Kidney (tissue), 14 donors: ENCODE measurements around the gene NTF3. TPM values are rescaled to one million over a fixed set of nuclear protein-coding genes. Genes with fewer than 3 reads are reported as not detected.

ENCODE experiments used
- DNase-seq, 5 donors: peaks; one replicate each; pipeline ENCODE4 v3.0.0-alpha.2; 2013 to 2020
- FAIRE-seq: peaks from 2 replicates; lab custom pipeline; 2012; peaks lifted over from hg19 to GRCh38; lab: Jason Lieb, UNC
- H3K27ac ChIP-seq, 2 donors: one replicate each; pipeline ENCODE4 v1.7.0; 2013; ENCODE audit warnings: low read depth in 2 of 2, low read length in 2 of 2, inconsistent platforms in 1 of 2
- H3K27me3 ChIP-seq: one replicate; pipeline ENCODE4 v1.7.1; 2013; ENCODE audit warnings: low read length, inconsistent platforms; ENCODE audit not compliant: control insufficient read depth, insufficient read depth
- H3K36me3 ChIP-seq, 3 donors: one replicate each; pipeline versions ENCODE4 v1.7.0 to v1.7.1; 2013; ENCODE audit warnings: low read length in 3 of 3, control low read depth in 1 of 3, inconsistent platforms in 1 of 3; ENCODE audit not compliant: insufficient read depth in 3 of 3, control insufficient read depth in 2 of 3
- H3K4me1 ChIP-seq, 3 donors: one replicate each; pipeline versions ENCODE4 v1.7.0 to v1.7.1; 2013; ENCODE audit warnings: low read length in 3 of 3, inconsistent platforms in 1 of 3, low read depth in 1 of 3; ENCODE audit not compliant: control insufficient read depth in 2 of 3, insufficient read depth in 2 of 3
- H3K4me3 ChIP-seq, 3 donors: one replicate each; pipeline versions ENCODE4 v1.7.0 to v1.8.1; 2013; ENCODE audit warnings: low read length in 3 of 3, control low read depth in 1 of 3, inconsistent platforms in 1 of 3
- H3K9ac ChIP-seq, 3 donors: one replicate each; pipeline versions ENCODE4 v1.7.0 to v1.7.1; 2013; ENCODE audit warnings: low read length in 3 of 3, control low read depth in 1 of 3, inconsistent platforms in 1 of 3
- H3K9me3 ChIP-seq, 3 donors: one replicate each; pipeline versions ENCODE4 v1.7.0 to v1.7.1; 2013; ENCODE audit warnings: low read length in 3 of 3, control low read depth in 1 of 3, inconsistent platforms in 1 of 3; ENCODE audit not compliant: control insufficient read depth in 2 of 3, insufficient read depth in 1 of 3
- CTCF ChIP-seq: IDR thresholded peaks from 3 replicates; pipeline ENCODE4 v1.5.1; 2012; ENCODE audit warnings: mild to moderate bottlenecking, moderate library complexity, borderline replicate concordance; ENCODE audit not compliant: insufficient read depth; ENCODE audit errors: extremely low read depth
- intact Hi-C: fragments of 100-400 bp; cut with DNase I; formaldehyde crosslinking; loops from one replicate; pipeline ENCODE4 v1.11.1; 2022
- polyA plus RNA-seq: library from polyadenylated mRNA; stranded (reverse); fragments of 350-450 nt; fragmentation: Illumina TruSeq; extraction: RNeasy Lipid Tissue Mini Kit (QIAGEN cat#74804); gene quantifications from one replicate; pipeline ENCODE4 v1.2.3, GENCODE V29; 2014; ENCODE audit warnings: low read depth, low replicate concordance; ENCODE audit not compliant: insufficient read depth
- total RNA-seq: library from RNA; stranded (reverse); fragmentation: NEBNext Ultra II Directional; extraction: Animal tissue kit (Norgen Biotek cat#: 25700); gene quantifications from one replicate; pipeline ENCODE4 v1.2.1, GENCODE V29; 2021
- donor health status: control.
- donor health status: control.
- donor health status: control.
- donor health status: control.
- donor health status: control.
- donor health status: DM: yes; HTN: yes; CAD: no.
- donor health status: Normal renal cell carcinoma (clear cell type).

Gene NTF3
- total and polyA plus RNA-seq, 2 donors from 2014 or later: 2.9 to 3.5 TPM

- Histone ChIP-seq H3K36me3 (no peaks in the 10 kb centered on the region), H3K9me3 (no peaks in the 10 kb centered on the region), H3K9ac (no peak overlapping the region), H3K27me3 (no peaks in the 10 kb centered on the region), H3K27ac (no peak overlapping the region), H3K4me1 (no peaks in the 10 kb centered on the region), H3K4me3 (no peak overlapping the region)
- no peak for TF ChIP-seq CTCF
- intact Hi-C loops: no loop called here
- FAIRE-seq (no peak), DNase-seq (no peak)
These were observed 92.3 kb downstream of the NTF3 start for GRCh38 chr12:5524116-5524768.

- H3K9me3 ChIP-seq: no peaks in the 10 kb centered on the region
- H3K4me1 ChIP-seq: no peaks in the 10 kb centered on the region
- H3K27me3 ChIP-seq: no peaks in the 10 kb centered on the region
- H3K27ac ChIP-seq: no peak overlapping the region
- no peak overlapping the region for H3K9ac ChIP-seq
- DNase-seq: no peak
- TF ChIP-seq CTCF: no peak
- no peaks in the 10 kb centered on the region for H3K36me3 ChIP-seq
- no peak overlapping the region for H3K4me3 ChIP-seq
- no peak for FAIRE-seq
- intact Hi-C loops: no loop called here
These were observed 93.0 kb downstream of the NTF3 start for GRCh38 chr12:5524769-5525436.

- Histone ChIP-seq H3K4me1 (no peaks in the 10 kb centered on the region), H3K9ac (no peak overlapping the region), H3K36me3 (no peaks in the 10 kb centered on the region), H3K9me3 (no peaks in the 10 kb centered on the region), H3K27me3 (no peaks in the 10 kb centered on the region), H3K4me3 (no peak overlapping the region), H3K27ac (no peak overlapping the region)
- DNase-seq (no peak), FAIRE-seq (no peak)
- intact Hi-C loops: no loop called here
- no peak for TF ChIP-seq CTCF
These were observed 94.0 kb downstream of the NTF3 start for GRCh38 chr12:5525783-5526367.
